Thyroid gland (tissue), 4 donors: Measurements from ENCODE around the gene WDR27. TPM values are rescaled to one million over a fixed set of nuclear protein-coding genes. Genes with fewer than 3 reads are reported as not detected.

Experiments used
- DNase-seq, 2 donors: peaks; one replicate each; pipeline ENCODE4 v3.0.0-alpha.2; 2019
- H3K27ac ChIP-seq, 3 donors: fragments of 200-600 bp; sonication (generic); 1 replicate in 2 of 3; 2 replicates in 1 of 3; pipeline ENCODE4 v1.5.1; 2016 to 2019; ENCODE audit warnings: mild to moderate bottlenecking in 1 of 3, moderate library complexity in 1 of 3
- H3K27me3 ChIP-seq: fragments of 200-600 bp; sonication (generic); one replicate; pipeline ENCODE4 v1.5.1; 2019
- H3K36me3 ChIP-seq, 2 donors: fragments of 200-600 bp; sonication (generic); one replicate each; pipeline ENCODE4 v1.5.1; 2016 to 2019
- H3K4me1 ChIP-seq, 2 donors: fragments of 200-600 bp; sonication (generic); one replicate each; pipeline ENCODE4 v1.5.1; 2017 to 2019
- H3K4me3 ChIP-seq, 3 donors: fragments of 200-600 bp; sonication (generic); replicated peaks in 1 of 3; 1 replicate in 2 of 3; 2 replicates in 1 of 3; pipeline ENCODE4 v1.5.1; 2016; ENCODE audit warnings: mild to moderate bottlenecking in 1 of 3
- H3K9me3 ChIP-seq: fragments of 200-600 bp; sonication (generic); one replicate; pipeline ENCODE4 v1.5.1; 2017
- CTCF ChIP-seq, 6 experiments: fragments of 200-600 bp in 3 of 6; fragments of 450-650 bp in 3 of 6; sonication (generic) in 3 of 6; IDR thresholded peaks; one replicate each; pipeline ENCODE4 v1.5.1; 2016 to 2019; ENCODE audit warnings: antibody characterized with exemption in 6 of 6, mild to moderate bottlenecking in 2 of 6, inconsistent platforms in 1 of 6, moderate library complexity in 1 of 6
- POLR2A ChIP-seq, 2 donors: fragments of 450-650 bp; IDR thresholded peaks; one replicate each; pipeline ENCODE4 v1.6.1; 2017; ENCODE audit warnings: antibody characterized with exemption in 2 of 2, mild to moderate bottlenecking in 2 of 2, moderate library complexity in 1 of 2
- WGBS, 2 donors: methylation state at CpG; one replicate each; pipeline ENCODE4 v1.1.5; 2017; 5-methylcytosine and 5-hydroxymethylcytosine counted together
- intact Hi-C: fragments of 100-400 bp; cut with DNase I; formaldehyde crosslinking; loops from one replicate; pipeline ENCODE4 v1.15.1; 2023
- total RNA-seq, 4 donors: library from RNA; depleted of rRNA; stranded (reverse); fragments of >200 nt; gene quantifications; one replicate each; pipeline ENCODE4 v1.2.3, GENCODE V29; 2016

Gene WDR27
- total RNA-seq, 4 donors from 2014 or later = 48.9 to 74.6 (median 51.8) TPM

- H3K36me3 ChIP-seq = peaks cover 22 to 36% of the 10 kb centered on the region in 2 donors
- intact Hi-C loops = no loop called here
Measured at GRCh38 chr6:169710009-169710408, 8.2 kb upstream of the WDR27 start.

DNA sequence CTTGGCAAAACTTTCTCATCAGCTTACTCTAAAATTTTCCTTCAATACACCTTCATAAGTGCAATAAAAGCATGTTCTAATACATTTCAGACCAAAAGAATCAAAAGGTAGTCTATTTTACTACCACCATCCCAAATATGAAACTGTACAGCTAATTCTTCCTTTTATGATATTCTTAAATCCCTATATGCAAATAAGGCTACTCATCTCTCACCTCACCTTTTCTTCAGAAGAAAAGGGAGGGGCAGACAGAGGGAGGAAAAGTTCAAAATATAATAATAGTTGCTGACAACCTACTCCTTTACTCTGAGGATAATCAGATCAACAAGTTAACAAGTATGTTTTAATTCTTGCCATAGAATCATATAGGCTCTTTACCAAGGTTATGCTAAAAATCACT, 7.5 kb upstream of the WDR27 start:
- Histone ChIP-seq H3K27me3 (no peaks in the 10 kb centered on the region), H3K9me3 (no peaks in the 10 kb centered on the region), H3K4me1 (peaks cover 0 to under 1% of the 10 kb centered on the region in 2 donors), H3K4me3 (no peak overlapping the region), H3K27ac (no peak overlapping the region), H3K36me3 (peaks cover 17 to 29% of the 10 kb centered on the region in 2 donors)
- intact Hi-C loops = loop anchor here (10.0 kb wide), 1 partner anchor 46 kb away; the partner anchor contains the start of genes DYNLT2 and ERMARD
- TF ChIP-seq CTCF (IDR thresholded peaks at IDR 0.05) (no peak), POLR2A (IDR thresholded peaks at IDR 0.05) (no peak)
- no peak for DNase-seq

More at GRCh38 chr6:169710009-169710408, 8.2 kb upstream of the WDR27 start:
- WGBS, 2 donors = 83 to 87% methylated on average over 3 of the region's 3 CpGs
- H3K27me3 ChIP-seq = no peaks in the 10 kb centered on the region
- no peaks in the 10 kb centered on the region for H3K9me3 ChIP-seq
- no peak for DNase-seq
- TF ChIP-seq CTCF (IDR thresholded peaks at IDR 0.05) (no peak), POLR2A (IDR thresholded peaks at IDR 0.05) (no peak)
- no peaks in the 10 kb centered on the region for H3K4me1 ChIP-seq
- H3K4me3 ChIP-seq = no peak overlapping the region
- no peak overlapping the region for H3K27ac ChIP-seq

GRCh38 chr6:169707772-169708171, 5.9 kb upstream of the WDR27 start:
- intact Hi-C loops = loop anchor here (10.0 kb wide), 1 partner anchor 47 kb away; the partner anchor contains the start of genes DYNLT2 and ERMARD
- H3K36me3 ChIP-seq = peaks cover 13 to 23% of the 10 kb centered on the region in 2 donors
- WGBS, 2 donors = 65 to 85% methylated on average over 2 of the region's 2 CpGs

GRCh38 chr6:169702840-169703246, 1.0 kb upstream of the WDR27 start:
- TF ChIP-seq CTCF (IDR thresholded peaks at IDR 0.05) (no peak), POLR2A (IDR thresholded peaks at IDR 0.05) (no peak)
- Histone ChIP-seq H3K9me3 (no peaks in the 10 kb centered on the region), H3K4me1 (peaks cover 14 to 29% of the 10 kb centered on the region in 2 donors), H3K36me3 (no peaks in the 10 kb centered on the region), H3K27ac (peak overlapping the region; percentile 85 to 93 (median 88)), H3K27me3 (no peaks in the 10 kb centered on the region), H3K4me3 (peak overlapping the region; percentile 62 to 83 (median 78))
- intact Hi-C loops = loop anchor here (10.0 kb wide), 1 partner anchor 52 kb away; the partner anchor contains the start of genes DYNLT2 and ERMARD
- 5 to 14% methylated on average over 3 to 22 of the region's 22 CpGs for WGBS, 2 donors
- DNase-seq = no peak

More at GRCh38 chr6:169707772-169708171, 5.9 kb upstream of the WDR27 start:
- no peak for TF ChIP-seq POLR2A (IDR thresholded peaks at IDR 0.05)
- no peak for TF ChIP-seq CTCF (IDR thresholded peaks at IDR 0.05)
- Histone ChIP-seq H3K27ac (no peak overlapping the region), H3K9me3 (no peaks in the 10 kb centered on the region), H3K27me3 (no peaks in the 10 kb centered on the region), H3K4me1 (peaks cover 12 to 16% of the 10 kb centered on the region in 2 donors), H3K4me3 (no peak overlapping the region)
- no peak for DNase-seq

GRCh38 chr6:169701311-169701953, 397 bp downstream of the WDR27 start:
- intact Hi-C loops = loop anchor here (10.0 kb wide), 1 partner anchor 53 kb away; the partner anchor contains the start of genes DYNLT2 and ERMARD

More at GRCh38 chr6:169701311-169701953, 397 bp downstream of the WDR27 start:
- Histone ChIP-seq H3K27ac (peak overlapping the region; percentile 85 to 93 (median 88)), H3K4me1 (peaks cover 14 to 29% of the 10 kb centered on the region in 2 donors), H3K36me3 (no peaks in the 10 kb centered on the region), H3K4me3 (peak overlapping the region; percentile 62 to 83 (median 78)), H3K9me3 (no peaks in the 10 kb centered on the region), H3K27me3 (no peaks in the 10 kb centered on the region)
- peak in 1 of 2 donors; percentile 8 for DNase-seq
- WGBS, 2 donors = 0% methylated on average over 22 to 27 of the region's 54 CpGs
- TF ChIP-seq POLR2A (IDR thresholded peaks at IDR 0.05) (no peak), CTCF (IDR thresholded peaks at IDR 0.05) (no peak)
